Neutrophil (primary cell): ENCODE results near the gene PHF5A.

Experiments
- H3K27ac ChIP-seq: fragments of 200-600 bp; sonication (generic); 2 replicates; pipeline ENCODE4 v1.5.1; 2016; ENCODE audit warnings: mild to moderate bottlenecking, moderate library complexity
- H3K27me3 ChIP-seq: fragments of 200-600 bp; sonication (generic); 2 replicates; pipeline ENCODE4 v1.6.0; 2016; ENCODE audit warnings: mild to moderate bottlenecking
- H3K36me3 ChIP-seq: fragments of 200-600 bp; sonication (generic); 2 replicates; pipeline ENCODE4 v1.5.1; 2017
- H3K4me1 ChIP-seq, 2 experiments: fragments of 200-600 bp in 1 of 2; sonication (generic) in 1 of 2; 1 replicate in 1 of 2; 2 replicates in 1 of 2; pipeline versions ENCODE4 v1.5.1 to v1.6.1; 2013 to 2016; ENCODE audit warnings: low read depth in 1 of 2, low read length in 1 of 2, mild to moderate bottlenecking in 1 of 2, moderate library complexity in 1 of 2; ENCODE audit not compliant: control insufficient read depth in 1 of 2, insufficient read depth in 1 of 2
- H3K4me3 ChIP-seq, 2 experiments: fragments of 200-600 bp in 1 of 2; sonication (generic) in 1 of 2; 1 replicate in 1 of 2; 2 replicates in 1 of 2; pipeline ENCODE4 v1.5.1; 2013 to 2016; ENCODE audit warnings: low read depth in 1 of 2, low read length in 1 of 2, mild to moderate bottlenecking in 1 of 2, moderate library complexity in 1 of 2
- H3K9me3 ChIP-seq: fragments of 200-600 bp; sonication (generic); 2 replicates; pipeline ENCODE4 v1.5.1; 2016
- CTCF ChIP-seq: fragments of 200-600 bp; sonication (generic); IDR thresholded peaks from 2 replicates; pipeline ENCODE4 v1.5.1; 2016; ENCODE audit warnings: antibody characterized with exemption

The PHF5A gene

GRCh38 chr22:41429232-41429950 lies 39.1 kb downstream of the PHF5A start:
- H3K9me3 ChIP-seq = no peaks in the 10 kb centered on the region
- no peak overlapping the region for H3K4me3 ChIP-seq
- H3K27me3 ChIP-seq = no peaks in the 10 kb centered on the region
- no peak for TF ChIP-seq CTCF
- no peak overlapping the region for H3K27ac ChIP-seq
- peaks cover 57% of the 10 kb centered on the region for H3K36me3 ChIP-seq
- no peaks in the 10 kb centered on the region for H3K4me1 ChIP-seq

- Histone ChIP-seq H3K36me3 (peaks cover 45% of the 10 kb centered on the region), H3K27ac (no peak overlapping the region), H3K27me3 (no peaks in the 10 kb centered on the region)
These were observed 42.7 kb downstream of the PHF5A start for GRCh38 chr22:41425660-41426365.

GRCh38 chr22:41418717-41419116 lies 49.8 kb downstream of the PHF5A start:
- Histone ChIP-seq H3K4me3 (no peak overlapping the region), H3K36me3 (peaks cover 9% of the 10 kb centered on the region), H3K9me3 (no peaks in the 10 kb centered on the region), H3K4me1 (peaks cover 15 to 19% of the 10 kb centered on the region in 2 experiments), H3K27ac (no peak overlapping the region), H3K27me3 (no peaks in the 10 kb centered on the region)
- no peak for TF ChIP-seq CTCF

More at GRCh38 chr22:41425660-41426365, 42.7 kb downstream of the PHF5A start:
- TF ChIP-seq CTCF = no peak
- no peaks in the 10 kb centered on the region for H3K9me3 ChIP-seq
- no peaks in the 10 kb centered on the region for H3K4me1 ChIP-seq
- no peak overlapping the region for H3K4me3 ChIP-seq

- no peaks in the 10 kb centered on the region for H3K36me3 ChIP-seq
- H3K9me3 ChIP-seq = no peaks in the 10 kb centered on the region
- no peaks in the 10 kb centered on the region for H3K27me3 ChIP-seq
- peaks cover 19 to 22% of the 10 kb centered on the region in 2 experiments for H3K4me1 ChIP-seq
- no peak overlapping the region for H3K4me3 ChIP-seq
- no peak for TF ChIP-seq CTCF
- no peak overlapping the region for H3K27ac ChIP-seq
These were observed 50.7 kb downstream of the PHF5A start for GRCh38 chr22:41417622-41418390.

- peak overlapping the region; percentile 35 for H3K27ac ChIP-seq
- H3K4me3 ChIP-seq = no peak overlapping the region
- H3K36me3 ChIP-seq = no peaks in the 10 kb centered on the region
- H3K27me3 ChIP-seq = no peaks in the 10 kb centered on the region
- TF ChIP-seq CTCF = no peak
- no peaks in the 10 kb centered on the region for H3K9me3 ChIP-seq
- peaks cover 26 to 28% of the 10 kb centered on the region in 2 experiments for H3K4me1 ChIP-seq
These were observed 52.9 kb downstream of the PHF5A start for GRCh38 chr22:41415554-41415953.
